EL (cell line): ENCODE measurements around the gene ENKD1.
A peak's percentile ranks its signal among the peaks of the same experiment; 100 is the strongest.

ENCODE experiments used
- DNase-seq: peaks from one replicate; pipeline ENCODE4 v3.0.0-alpha.2; 2016

The ENKD1 gene

GRCh38 chr16:67662653-67663010, 3.9 kb downstream of the ENKD1 start:
- DNase-seq = no peak

DNA sequence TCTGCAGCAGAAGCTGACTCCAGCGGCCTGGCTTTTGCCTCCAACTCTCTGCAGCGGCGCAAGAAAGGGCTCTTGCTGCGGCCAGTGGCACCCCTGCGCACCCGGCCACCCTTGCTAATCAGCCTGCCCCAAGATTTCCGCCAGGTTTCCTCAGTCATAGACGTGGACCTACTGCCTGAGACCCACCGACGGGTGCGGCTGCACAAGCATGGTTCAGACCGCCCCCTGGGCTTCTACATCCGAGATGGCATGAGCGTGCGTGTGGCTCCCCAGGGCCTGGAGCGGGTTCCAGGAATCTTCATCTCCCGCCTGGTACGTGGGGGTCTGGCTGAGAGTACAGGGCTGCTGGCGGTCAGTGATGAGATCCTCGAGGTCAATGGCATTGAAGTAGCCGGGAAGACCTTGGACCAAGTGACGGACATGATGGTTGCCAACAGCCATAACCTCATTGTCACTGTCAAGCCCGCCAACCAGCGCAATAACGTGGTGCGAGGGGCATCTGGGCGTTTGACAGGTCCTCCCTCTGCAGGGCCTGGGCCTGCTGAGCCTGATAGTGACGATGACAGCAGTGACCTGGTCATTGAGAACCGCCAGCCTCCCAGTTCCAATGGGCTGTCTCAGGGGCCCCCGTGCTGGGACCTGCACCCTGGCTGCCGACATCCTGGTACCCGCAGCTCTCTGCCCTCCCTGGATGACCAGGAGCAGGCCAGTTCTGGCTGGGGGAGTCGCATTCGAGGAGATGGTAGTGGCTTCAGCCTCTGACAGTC, 4.5 kb downstream of the ENKD1 start:
- DNase-seq = no peak

- DNase-seq = peak; percentile 41
These were observed 5.3 kb downstream of the ENKD1 start for GRCh38 chr16:67661101-67661761.

DNA sequence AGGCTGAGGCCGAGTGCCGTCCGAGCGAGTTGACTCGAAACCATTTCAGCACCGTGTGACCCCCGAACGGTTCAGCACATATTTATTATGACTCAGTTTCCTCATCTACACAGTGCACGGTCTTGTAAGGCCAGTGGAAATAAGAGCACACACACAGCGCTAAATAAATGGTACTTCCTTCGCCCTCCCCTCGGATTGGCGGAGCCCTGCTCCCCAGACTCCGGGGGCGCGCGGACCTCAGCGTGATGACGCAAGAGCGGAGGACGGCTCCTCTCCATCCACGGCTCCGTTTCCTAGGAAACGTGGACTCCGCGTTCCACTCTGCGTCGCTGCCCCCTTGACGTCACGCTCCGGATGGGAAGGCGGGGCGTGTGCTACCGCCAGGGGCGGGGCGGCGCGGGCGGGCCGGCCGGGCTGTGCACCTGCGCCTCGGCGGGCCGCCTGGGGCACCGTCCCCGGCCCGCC, 6.0 kb downstream of the ENKD1 start, which contains the start of gene PARD6A:
Gene PARD6A, plus strand, starts transcription at position 397 of the 465 bp plus-strand sequence. CDS start 79 bp downstream, outside the sequence.
- peak; percentile 96 for DNase-seq

- peak; percentile 91 for DNase-seq
These were observed 6.6 kb downstream of the ENKD1 start, which contains the start of gene ACD for GRCh38 chr16:67659675-67660563. Gene ACD (minus strand): TSS chr16:67660260. CDS start chr16:67660220, 40 bp downstream.

GRCh38 chr16:67658849-67659674, 7.5 kb downstream of the ENKD1 start:
- no peak for DNase-seq

DNA sequence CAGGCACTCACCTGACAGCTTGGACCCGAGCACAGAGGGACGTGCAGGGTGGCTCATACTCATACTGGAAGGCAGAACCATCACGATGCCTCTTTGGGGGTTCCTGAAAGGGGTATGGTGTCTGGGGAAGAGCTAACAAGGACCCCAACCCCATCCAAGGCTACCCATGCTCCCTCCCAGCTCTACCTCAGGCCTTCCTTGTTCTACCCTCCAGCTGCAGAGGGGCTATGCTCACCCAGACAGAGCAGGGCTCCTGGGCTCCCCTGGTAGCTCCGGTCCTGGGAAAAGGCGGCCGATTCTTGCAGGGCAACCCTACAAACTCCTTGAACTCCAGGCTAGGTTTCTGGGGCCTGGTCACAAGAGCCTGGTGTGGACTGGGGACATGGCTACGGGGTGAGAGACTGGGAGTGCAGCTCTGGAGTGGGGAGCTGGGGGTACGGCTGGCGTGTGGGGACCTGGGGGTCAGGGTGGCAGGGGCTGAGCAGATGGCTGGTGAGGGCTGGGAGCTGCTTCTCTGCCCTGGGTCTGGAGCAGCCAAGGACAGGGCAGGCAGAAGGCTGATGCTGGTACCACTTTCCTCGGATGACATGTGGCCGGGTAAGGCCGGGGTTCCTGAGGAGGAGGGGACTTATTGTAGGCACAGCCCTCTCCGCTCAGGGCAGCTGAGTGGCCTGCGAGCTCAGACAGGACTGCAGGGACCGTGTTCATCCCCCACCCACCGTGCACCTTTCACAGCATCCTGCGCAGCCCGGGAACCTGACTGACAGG, 8.6 kb downstream of the ENKD1 start:
- DNase-seq = no peak

DNA sequence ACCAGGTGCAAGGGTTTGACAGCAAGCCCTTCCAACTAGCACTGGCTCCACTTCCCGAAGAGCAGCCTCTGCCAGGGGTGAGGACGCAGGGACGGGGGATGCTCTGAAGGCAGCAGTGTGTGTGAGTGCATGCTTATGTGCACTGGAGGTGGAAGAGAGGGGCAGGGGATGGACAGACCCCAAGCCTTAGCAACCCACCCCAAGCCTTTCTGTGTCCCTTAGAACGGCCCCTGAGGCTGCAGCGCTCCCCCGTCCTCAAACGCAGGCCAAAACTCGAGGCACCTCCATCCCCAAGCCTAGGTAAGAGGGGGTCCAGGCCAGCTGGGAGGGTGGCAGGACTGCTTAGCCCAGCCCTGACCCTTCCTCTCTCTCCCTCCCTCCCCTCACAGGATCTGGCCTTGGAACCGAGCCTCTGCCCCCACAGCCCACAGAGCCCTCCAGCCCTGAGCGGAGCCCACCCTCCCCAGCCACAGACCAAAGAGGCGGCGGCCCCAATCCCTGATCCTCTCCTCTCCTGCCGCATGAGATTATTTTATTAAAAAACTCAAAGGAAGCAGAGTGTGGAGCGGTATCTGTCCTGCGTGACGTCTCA, 9.4 kb downstream of the ENKD1 start:
- no peak for DNase-seq

GRCh38 chr16:67656344-67657016, 10.1 kb downstream of the ENKD1 start:
- no peak for DNase-seq

- DNase-seq = no peak
These were observed 11.2 kb downstream of the ENKD1 start for GRCh38 chr16:67655363-67655762.

DNA sequence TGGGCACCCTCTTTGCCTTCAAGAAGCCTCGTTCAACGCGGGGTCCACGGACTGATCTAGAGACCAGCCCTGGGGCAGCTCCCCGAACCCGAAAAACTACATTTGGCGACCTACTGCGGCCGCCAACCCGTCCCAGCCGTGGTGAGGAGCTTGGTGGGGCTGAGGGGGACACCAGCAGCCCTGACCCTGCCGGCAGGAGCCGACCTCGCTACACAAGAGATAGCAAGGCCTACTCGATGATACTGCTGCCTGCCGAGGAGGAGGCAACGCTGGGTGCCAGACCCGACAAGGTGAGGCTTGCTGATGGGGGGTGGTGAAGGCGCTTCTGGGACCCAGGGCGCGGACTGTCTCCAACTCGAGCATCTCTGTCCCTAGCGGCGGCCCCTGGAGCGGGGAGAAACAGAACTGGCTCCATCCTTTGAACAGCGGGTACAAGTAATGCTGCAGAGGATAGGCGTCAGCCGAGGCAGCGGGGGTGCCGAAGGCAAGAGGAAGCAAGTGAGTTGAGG, 12.1 kb downstream of the ENKD1 start:
- DNase-seq = no peak

DNA sequence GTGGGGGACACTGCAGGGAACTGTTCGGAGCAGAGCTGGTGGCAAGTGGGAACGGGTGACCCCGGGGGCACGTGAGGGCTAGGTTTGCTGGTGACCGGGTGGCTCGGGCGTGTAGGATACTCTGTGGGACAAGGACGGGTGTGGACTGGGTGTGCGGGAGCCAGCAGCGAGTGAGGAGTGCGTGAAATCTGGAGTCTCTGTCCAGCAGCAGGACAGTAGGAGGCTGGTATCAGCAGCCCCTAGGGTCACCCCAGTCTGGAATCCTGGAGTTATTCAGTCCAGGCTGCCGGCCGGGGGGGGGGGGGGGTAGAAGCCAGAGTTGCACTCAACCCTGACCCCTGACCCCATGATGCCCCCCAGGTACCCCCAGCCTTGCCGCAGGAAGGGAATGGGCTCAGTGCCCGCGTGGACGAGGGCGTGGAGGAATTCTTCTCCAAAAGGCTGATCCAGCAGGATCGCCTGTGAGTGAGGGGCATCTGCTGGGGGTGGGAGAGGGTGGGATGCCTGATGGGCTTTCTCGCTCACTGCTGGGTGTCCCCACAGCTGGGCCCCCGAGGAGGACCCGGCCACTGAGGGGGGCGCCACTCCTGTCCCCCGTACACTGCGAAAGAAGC, 12.7 kb downstream of the ENKD1 start:
- no peak for DNase-seq

- peak; percentile 35 for DNase-seq
These were observed 13.3 kb downstream of the ENKD1 start for GRCh38 chr16:67653128-67653788.

DNA sequence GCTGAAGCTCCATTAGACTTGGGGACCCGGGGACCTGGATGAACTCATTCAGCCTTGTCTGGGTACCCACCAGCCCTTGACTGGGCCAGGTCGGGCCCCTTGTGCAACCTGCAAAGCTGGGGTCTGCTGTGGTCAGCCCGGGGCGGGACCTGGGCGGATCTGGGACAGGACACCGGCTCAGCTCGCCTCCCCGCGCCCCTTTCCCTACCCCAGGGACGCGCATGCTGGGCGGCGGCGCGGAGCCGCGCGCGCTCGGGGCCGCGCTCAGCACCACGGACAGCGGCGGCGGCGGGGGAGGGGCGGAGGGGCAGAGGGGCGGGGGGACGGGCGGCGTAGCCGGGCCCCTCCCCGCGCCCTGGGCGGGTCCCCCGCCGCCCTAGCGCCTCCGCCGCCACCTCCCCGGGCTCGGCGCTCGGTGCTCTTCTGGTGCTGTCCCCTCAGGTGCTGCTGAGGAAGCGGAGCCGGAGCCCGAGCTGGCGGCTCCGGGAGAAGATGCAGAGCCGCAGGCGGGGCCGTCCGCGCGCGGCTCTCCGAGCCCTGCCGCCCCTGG, 13.9 kb downstream of the ENKD1 start:
- DNase-seq = peak; percentile 25

- no peak for DNase-seq
These were observed 14.7 kb downstream of the ENKD1 start for GRCh38 chr16:67651847-67652246.

GRCh38 chr16:67651039-67651438, 15.5 kb downstream of the ENKD1 start:
- DNase-seq = no peak

DNA sequence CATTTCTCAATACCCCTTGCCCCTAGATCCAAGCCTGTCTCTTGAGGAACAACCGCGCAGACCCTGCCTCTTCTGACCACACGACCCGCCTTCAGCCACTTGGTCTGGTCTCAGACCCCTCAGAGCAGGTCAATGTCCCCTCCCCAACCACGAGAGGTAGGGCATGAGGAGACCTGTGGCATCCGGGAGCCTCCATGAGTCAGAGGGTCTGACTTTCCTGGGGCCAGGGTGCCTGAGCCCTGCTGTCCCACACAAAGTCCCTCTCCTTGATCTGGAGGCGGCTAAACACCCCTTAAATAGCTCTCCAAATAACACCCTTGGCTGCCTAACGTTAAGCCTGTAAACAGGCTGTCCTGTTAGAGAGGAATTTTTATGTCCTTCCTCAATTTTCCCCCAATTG, 16.5 kb downstream of the ENKD1 start:
- DNase-seq = no peak

GRCh38 chr16:67649494-67649931, 17.0 kb downstream of the ENKD1 start:
- DNase-seq = no peak
